Measurements from ENCODE around the gene NELFCD. TPM values are rescaled to one million over a fixed set of nuclear protein-coding genes. Genes with fewer than 3 reads are reported as not detected.

Gene NELFCD
- total RNA-seq, 1 donor from 2014 or later: 85.7 TPM

GRCh38 chr20:59026904-59027740, 46.1 kb downstream of the NELFCD start:
- Histone ChIP-seq H3K9me3 (no peaks in the 10 kb centered on the region), H3K27me3 (no peaks in the 10 kb centered on the region), H3K4me1 (peaks cover 49% of the 10 kb centered on the region), H3K36me3 (peaks cover 0 to 58% of the 10 kb centered on the region in 2 donors), H3K27ac (no peak overlapping the region), H3K4me3 (no peak overlapping the region)
- intact Hi-C loops (cut with DNase I): no loop called here
- DNase-seq (ENCODE audit: extremely low spot score in 2 of 2): no peak
- TF ChIP-seq CTCF (IDR thresholded peaks at IDR 0.05) (no peak), POLR2A (IDR thresholded peaks at IDR 0.05) (no peak), POLR2AphosphoS5 (IDR thresholded peaks at IDR 0.05; ENCODE audit: insufficient read depth in 1 of 2, low read depth in 1 of 2) (no peak)

GRCh38 chr20:59027741-59028320, 46.8 kb downstream of the NELFCD start:
- Histone ChIP-seq H3K9me3 (no peaks in the 10 kb centered on the region), H3K27me3 (no peaks in the 10 kb centered on the region), H3K4me3 (no peak overlapping the region), H3K27ac (no peak overlapping the region), H3K36me3 (peaks cover 0 to 54% of the 10 kb centered on the region in 2 donors), H3K4me1 (peaks cover 51% of the 10 kb centered on the region)
- intact Hi-C loops (cut with DNase I): no loop called here
- TF ChIP-seq CTCF (IDR thresholded peaks at IDR 0.05) (no peak), POLR2A (IDR thresholded peaks at IDR 0.05) (no peak), POLR2AphosphoS5 (IDR thresholded peaks at IDR 0.05; ENCODE audit: insufficient read depth in 1 of 2, low read depth in 1 of 2) (no peak)
- no peak for DNase-seq (ENCODE audit: extremely low spot score in 2 of 2)

- H3K4me1 ChIP-seq: peaks cover 54% of the 10 kb centered on the region
- H3K36me3 ChIP-seq: peaks cover 0 to 49% of the 10 kb centered on the region in 2 donors
- no peak for TF ChIP-seq POLR2A (IDR thresholded peaks at IDR 0.05)
- no peak for TF ChIP-seq CTCF (IDR thresholded peaks at IDR 0.05)
- TF ChIP-seq POLR2AphosphoS5 (IDR thresholded peaks at IDR 0.05; ENCODE audit: insufficient read depth in 1 of 2, low read depth in 1 of 2): no peak
- intact Hi-C loops (cut with DNase I): no loop called here
- H3K4me3 ChIP-seq: no peak overlapping the region
- DNase-seq (ENCODE audit: extremely low spot score in 2 of 2): no peak
- H3K27ac ChIP-seq: no peak overlapping the region
- no peaks in the 10 kb centered on the region for H3K9me3 ChIP-seq
- H3K27me3 ChIP-seq: no peaks in the 10 kb centered on the region
These were observed 47.8 kb downstream of the NELFCD start for GRCh38 chr20:59028812-59029211.

GRCh38 chr20:59030911-59031563, 50.0 kb downstream of the NELFCD start:
- intact Hi-C loops (cut with DNase I): loop anchor here (5.0 kb wide), 1 partner anchor 139 kb away; no protein-coding TSS in a partner anchor
- Histone ChIP-seq H3K4me3 (peak overlapping the region; percentile 78 to 92), H3K9me3 (no peaks in the 10 kb centered on the region), H3K4me1 (peaks cover 54% of the 10 kb centered on the region), H3K36me3 (peaks cover 0 to 51% of the 10 kb centered on the region in 2 donors), H3K27ac (no peak overlapping the region), H3K27me3 (no peaks in the 10 kb centered on the region)
- no peak for TF ChIP-seq CTCF (IDR thresholded peaks at IDR 0.05)
- TF ChIP-seq POLR2A (IDR thresholded peaks at IDR 0.05): no peak
- no peak for TF ChIP-seq POLR2AphosphoS5 (IDR thresholded peaks at IDR 0.05; ENCODE audit: insufficient read depth in 1 of 2, low read depth in 1 of 2)
- no peak for DNase-seq (ENCODE audit: extremely low spot score in 2 of 2)
